ENCODE measurements around the gene HEG1. TPM values are rescaled to one million over a fixed set of nuclear protein-coding genes. Genes with fewer than 3 reads are reported as not detected.

HEG1 gene
- polyA plus RNA-seq, 3 donors: 0.28 to 4.2 (median 0.69) TPM

DNA sequence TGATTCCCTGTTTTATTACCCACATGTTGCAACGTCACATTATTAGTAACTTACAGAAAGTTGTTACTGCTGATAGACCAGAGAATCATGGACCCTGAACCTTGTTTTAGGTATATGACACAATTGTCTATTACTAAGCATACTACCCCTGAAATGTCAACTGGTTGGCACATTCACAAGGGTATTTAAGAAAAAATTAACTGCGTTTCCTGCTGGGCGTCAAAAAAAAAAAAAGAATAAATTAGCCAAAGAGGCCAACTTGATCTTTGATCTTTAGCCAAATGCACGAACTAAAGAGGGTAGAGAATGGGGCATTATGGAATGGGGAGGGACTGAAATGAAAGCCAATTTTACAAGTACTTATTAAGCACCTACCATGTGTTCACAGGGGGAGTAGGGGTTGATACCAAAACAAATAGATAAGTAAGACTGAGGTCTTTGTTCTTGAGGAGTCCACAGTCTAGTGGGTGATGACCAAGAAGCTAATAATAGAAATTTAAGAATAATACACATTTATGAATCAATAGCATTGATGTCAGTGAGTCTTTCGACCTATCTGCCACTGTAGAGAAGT lies 103.4 kb downstream of the HEG1 start:
- no CpG with 5 or more reads among the region's 5 CpGs for WGBS (ENCODE audit: insufficient coverage)

DNA sequence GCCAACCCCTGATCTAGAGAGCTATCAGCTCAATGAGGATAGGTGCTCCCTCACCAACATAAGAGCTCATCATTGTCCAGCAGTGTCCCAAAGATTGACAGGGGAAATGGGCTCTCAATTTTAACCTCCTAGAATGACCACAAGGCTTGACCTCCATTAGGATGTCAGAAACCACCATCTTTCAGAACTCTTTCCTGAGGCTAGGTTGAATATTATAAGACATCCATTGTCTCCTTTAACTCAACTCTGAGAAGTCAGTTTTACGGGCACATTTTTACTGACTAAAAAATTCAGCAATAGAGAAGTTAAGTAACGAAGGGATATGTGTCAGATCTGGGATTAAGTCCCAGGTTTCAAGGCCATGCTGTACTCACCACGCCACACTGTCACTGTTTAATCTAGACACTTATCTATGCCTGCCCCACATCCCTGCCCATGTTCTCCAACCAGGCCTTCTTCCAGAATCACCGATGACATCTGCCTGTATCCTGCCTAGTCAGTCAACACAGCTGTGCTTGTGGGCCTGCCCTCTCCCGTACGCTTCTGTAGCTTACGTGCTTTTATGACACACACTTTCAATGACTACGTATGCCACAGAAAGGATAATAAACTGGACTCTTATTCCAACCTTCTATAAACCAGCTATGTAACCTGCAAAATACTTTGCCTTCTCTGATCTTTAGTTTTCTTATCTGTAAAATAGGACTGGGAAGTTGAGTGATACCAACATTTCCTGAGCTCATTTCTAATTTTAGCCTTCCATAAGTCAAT lies 104.1 kb downstream of the HEG1 start:
- Histone ChIP-seq H3K9me3 (replicated peaks in 1 of 2; ENCODE audit: control insufficient read depth in 1 of 2, insufficient read depth in 1 of 2, low read length in 2 of 2) (no peaks in the 10 kb centered on the region), H3K4me2 (replicated peaks; ENCODE audit: extremely low read depth, low read length, poor library complexity, severe bottlenecking) (no peak overlapping the region), H3K79me2 (ENCODE audit: insufficient read depth, low read length) (no peaks in the 10 kb centered on the region), H3K36me3 (replicated peaks in 1 of 2; ENCODE audit: control insufficient read depth in 1 of 2, insufficient read depth in 2 of 2, low read length in 2 of 2) (no peaks in the 10 kb centered on the region), H2AFZ (ENCODE audit: insufficient read depth, low read depth, low read length, poor library complexity, severe bottlenecking) (no peak overlapping the region), H3K9ac (ENCODE audit: insufficient read depth, low read length, poor library complexity, severe bottlenecking) (no peak overlapping the region), H3K27me3 (ENCODE audit: control insufficient read depth in 2 of 2, insufficient read depth in 2 of 2, low read length in 2 of 2) (no peaks in the 10 kb centered on the region), H3K4me3 (replicated peaks in 1 of 3; ENCODE audit: low read depth in 2 of 3, low read length in 3 of 3) (no peak overlapping the region), H3K4me1 (ENCODE audit: control insufficient read depth in 1 of 2, insufficient read depth in 2 of 2, low read length in 2 of 2) (no peaks in the 10 kb centered on the region), H4K20me1 (ENCODE audit: insufficient read depth, low read length) (no peaks in the 10 kb centered on the region), H3K27ac (ENCODE audit: low read depth in 1 of 2, low read length in 2 of 2) (no peak overlapping the region)
- no peaks in the 10 kb centered on the region for H3K36me3 Mint-ChIP-seq
- H3K27me3 Mint-ChIP-seq (ENCODE audit: low read depth in 3 of 3): peaks cover 0 to 10% (median 4%) of the 10 kb centered on the region in 3 donors
- intact Hi-C loops (cut with micrococcal nuclease): no loop called here
- H3K9me3 Mint-ChIP-seq: peaks cover 0 to 2% (median 0%) of the 10 kb centered on the region in 7 donors
- TF ChIP-seq, protein P1, sequence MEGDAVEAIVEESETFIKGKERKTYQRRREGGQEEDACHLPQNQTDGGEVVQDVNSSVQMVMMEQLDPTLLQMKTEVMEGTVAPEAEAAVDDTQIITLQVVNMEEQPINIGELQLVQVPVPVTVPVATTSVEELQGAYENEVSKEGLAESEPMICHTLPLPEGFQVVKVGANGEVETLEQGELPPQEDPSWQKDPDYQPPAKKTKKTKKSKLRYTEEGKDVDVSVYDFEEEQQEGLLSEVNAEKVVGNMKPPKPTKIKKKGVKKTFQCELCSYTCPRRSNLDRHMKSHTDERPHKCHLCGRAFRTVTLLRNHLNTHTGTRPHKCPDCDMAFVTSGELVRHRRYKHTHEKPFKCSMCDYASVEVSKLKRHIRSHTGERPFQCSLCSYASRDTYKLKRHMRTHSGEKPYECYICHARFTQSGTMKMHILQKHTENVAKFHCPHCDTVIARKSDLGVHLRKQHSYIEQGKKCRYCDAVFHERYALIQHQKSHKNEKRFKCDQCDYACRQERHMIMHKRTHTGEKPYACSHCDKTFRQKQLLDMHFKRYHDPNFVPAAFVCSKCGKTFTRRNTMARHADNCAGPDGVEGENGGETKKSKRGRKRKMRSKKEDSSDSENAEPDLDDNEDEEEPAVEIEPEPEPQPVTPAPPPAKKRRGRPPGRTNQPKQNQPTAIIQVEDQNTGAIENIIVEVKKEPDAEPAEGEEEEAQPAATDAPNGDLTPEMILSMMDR (IDR thresholded peaks at IDR 0.05): no peak
- H3K27ac Mint-ChIP-seq: peak overlapping the region in 1 of 7 donors; percentile 24
- no peak for DNase-seq
- H3K4me1 Mint-ChIP-seq: no peaks in the 10 kb centered on the region
- WGBS (ENCODE audit: insufficient coverage): 87% methylated on average over 2 of the region's 8 CpGs
- H3K4me3 Mint-ChIP-seq: no peak overlapping the region

More for the DNA sequence above, 103.4 kb downstream of the HEG1 start:
- intact Hi-C loops (cut with micrococcal nuclease): no loop called here
- Histone ChIP-seq H3K4me2 (replicated peaks; ENCODE audit: extremely low read depth, low read length, poor library complexity, severe bottlenecking) (no peak overlapping the region), H3K4me3 (replicated peaks in 1 of 3; ENCODE audit: low read depth in 2 of 3, low read length in 3 of 3) (no peak overlapping the region), H3K9me3 (replicated peaks in 1 of 2; ENCODE audit: control insufficient read depth in 1 of 2, insufficient read depth in 1 of 2, low read length in 2 of 2) (no peaks in the 10 kb centered on the region), H3K27ac (ENCODE audit: low read depth in 1 of 2, low read length in 2 of 2) (no peak overlapping the region), H3K9ac (ENCODE audit: insufficient read depth, low read length, poor library complexity, severe bottlenecking) (no peak overlapping the region), H3K79me2 (ENCODE audit: insufficient read depth, low read length) (no peaks in the 10 kb centered on the region), H2AFZ (ENCODE audit: insufficient read depth, low read depth, low read length, poor library complexity, severe bottlenecking) (no peak overlapping the region), H3K27me3 (ENCODE audit: control insufficient read depth in 2 of 2, insufficient read depth in 2 of 2, low read length in 2 of 2) (no peaks in the 10 kb centered on the region), H4K20me1 (ENCODE audit: insufficient read depth, low read length) (no peaks in the 10 kb centered on the region), H3K4me1 (ENCODE audit: control insufficient read depth in 1 of 2, insufficient read depth in 2 of 2, low read length in 2 of 2) (no peaks in the 10 kb centered on the region), H3K36me3 (replicated peaks in 1 of 2; ENCODE audit: control insufficient read depth in 1 of 2, insufficient read depth in 2 of 2, low read length in 2 of 2) (no peaks in the 10 kb centered on the region)
- no peaks in the 10 kb centered on the region for H3K4me1 Mint-ChIP-seq
- DNase-seq: no peak
- no peak overlapping the region for H3K4me3 Mint-ChIP-seq
- peaks cover 0 to 2% (median 0%) of the 10 kb centered on the region in 7 donors for H3K9me3 Mint-ChIP-seq
- no peaks in the 10 kb centered on the region for H3K36me3 Mint-ChIP-seq
- no peak overlapping the region for H3K27ac Mint-ChIP-seq
- peaks cover 0 to 10% (median 4%) of the 10 kb centered on the region in 3 donors for H3K27me3 Mint-ChIP-seq (ENCODE audit: low read depth in 3 of 3)
- TF ChIP-seq, protein P1 (IDR thresholded peaks at IDR 0.05): no peak

Measured in CD14-positive monocyte (primary cell).